ENCODE measurements around the gene ST3GAL3. TPM values are rescaled to one million over a fixed set of nuclear protein-coding genes. Genes with fewer than 3 reads are reported as not detected.
A peak's percentile ranks its signal among the peaks of the same experiment; 100 is the strongest.

Gene ST3GAL3
- total and polyA plus RNA-seq, 2 of the 13 experiments (the other 11 are each of a cell fraction or from before 2014, with no cell fraction given) = 5.1 to 8.1 TPM

- TF ChIP-seq SOX13 (IDR thresholded peaks at IDR 0.05) (no peak), SOX13 (CRISPR knock-in tag; conservative IDR thresholded peaks at IDR 0.05 in 1 of 2, IDR thresholded peaks at IDR 0.05 in 1 of 2) (peak in 1 of 2 experiments; percentile 54; a peak in 2 of 4 replicates), HNF1B (CRISPR knock-in tag; IDR thresholded peaks at IDR 0.05) (peak; percentile 97), NFIB (CRISPR knock-in tag; IDR thresholded peaks at IDR 0.05; ENCODE audit: borderline replicate concordance) (no peak), ERF (CRISPR knock-in tag; IDR thresholded peaks at IDR 0.05) (peak; percentile 96), ZMAT3 (CRISPR knock-in tag; conservative IDR thresholded peaks at IDR 0.05) (peak; percentile 50; the same call in 1 of the 2 replicates), DMAP1 (CRISPR knock-in tag; IDR thresholded peaks at IDR 0.05) (peak; percentile 93), ZBTB39 (CRISPR knock-in tag; IDR thresholded peaks at IDR 0.05) (no peak), RBM39 (IDR thresholded peaks at IDR 0.05; ENCODE audit: low read depth, low read length, poor library complexity, severe bottlenecking) (peak; percentile 74), ZNF121 (CRISPR knock-in tag; IDR thresholded peaks at IDR 0.05) (no peak; the same call in 1 of the 2 replicates), CCAR2 (optimal IDR thresholded peaks at IDR 0.05; ENCODE audit: low read depth, low read length) (no peak), ZNF878 (CRISPR knock-in tag; IDR thresholded peaks at IDR 0.05) (no peak), ZNF275 (CRISPR knock-in tag; IDR thresholded peaks at IDR 0.05; ENCODE audit: borderline replicate concordance) (0 out of 2 replicates have a peak, but pooled peaks have one; percentile 48), ZFYVE20 (CRISPR knock-in tag; IDR thresholded peaks at IDR 0.05; ENCODE audit: borderline replicate concordance, low read depth) (no peak), ZNF543 (CRISPR knock-in tag; IDR thresholded peaks at IDR 0.05) (peak; percentile 92), SNAI1 (CRISPR knock-in tag; IDR thresholded peaks at IDR 0.05; ENCODE audit: borderline replicate concordance) (no peak), ZNF317 (CRISPR knock-in tag; IDR thresholded peaks at IDR 0.05) (peak; percentile 80), ARID5B (CRISPR knock-in tag; IDR thresholded peaks at IDR 0.05) (peak; percentile 63), HNRNPH1 (optimal IDR thresholded peaks at IDR 0.05; ENCODE audit: low read depth, low read length) (no peak), MIER2 (CRISPR knock-in tag; IDR thresholded peaks at IDR 0.05) (peak; percentile 93), MTF1 (CRISPR knock-in tag; IDR thresholded peaks at IDR 0.05) (0 out of 2 replicates have a peak, but pooled peaks have one; percentile 60)
These were observed 239.1 kb downstream of the ST3GAL3 start, which contains the start of gene IPO13 (continued) for GRCh38 chr1:43946236-43947060.

Data from HepG2 (cell line).